Testis (tissue), 3 donors: ENCODE results near the gene SLC38A5. TPM values are rescaled to one million over a fixed set of nuclear protein-coding genes. Genes with fewer than 3 reads are reported as not detected.

Experiments
- DNase-seq: peaks from one replicate; pipeline ENCODE4 v3.0.0-alpha.2; 2019
- H3K27ac ChIP-seq, 2 donors: fragments of 200-600 bp; sonication (generic); one replicate each; pipeline ENCODE4 v1.5.1; 2019
- H3K27me3 ChIP-seq: fragments of 200-600 bp; sonication (generic); one replicate; pipeline ENCODE4 v1.5.1; 2019
- H3K36me3 ChIP-seq: fragments of 200-600 bp; sonication (generic); one replicate; pipeline ENCODE4 v1.5.1; 2017; ENCODE audit warnings: low read depth; ENCODE audit errors: missing control alignments
- H3K4me1 ChIP-seq: fragments of 200-600 bp; sonication (generic); one replicate; pipeline ENCODE4 v1.5.1; 2019
- H3K4me3 ChIP-seq, 2 donors: fragments of 200-600 bp; sonication (generic); one replicate each; pipeline ENCODE4 v1.5.1; 2017 to 2019
- H3K9me3 ChIP-seq: fragments of 200-600 bp; sonication (generic); one replicate; pipeline ENCODE4 v1.5.1; 2017
- CTCF ChIP-seq, 3 experiments: fragments of 450-650 bp in 2 of 3; fragments of 200-600 bp in 1 of 3; sonication (generic) in 1 of 3; IDR thresholded peaks; one replicate each; pipeline ENCODE4 v1.5.1; 2016 to 2019; ENCODE audit warnings: antibody characterized with exemption in 3 of 3, mild to moderate bottlenecking in 2 of 3, moderate library complexity in 1 of 3
- POLR2A ChIP-seq: fragments of 450-650 bp; IDR thresholded peaks from one replicate; pipeline ENCODE4 v1.6.1; 2017; ENCODE audit warnings: antibody characterized with exemption, mild to moderate bottlenecking, moderate library complexity
- WGBS, 2 donors: methylation state at CpG; one replicate each; pipeline ENCODE4 v1.1.5; 2018; 5-methylcytosine and 5-hydroxymethylcytosine counted together
- intact Hi-C: fragments of 100-400 bp; cut with DNase I; formaldehyde crosslinking; loops from one replicate; pipeline ENCODE4 v1.15.1; 2023; ENCODE audit warnings: low total_unique reads
- polyA plus RNA-seq: library from polyadenylated mRNA; stranded (reverse); fragments of 350-450 nt; fragmentation: Illumina TruSeq; extraction: RNeasy Lipid Tissue Mini Kit (QIAGEN cat#74804); gene quantifications from one replicate; pipeline ENCODE4 v1.2.3, GENCODE V29; 2014; ENCODE audit warnings: low read depth, low replicate concordance; ENCODE audit not compliant: insufficient read depth
- total RNA-seq, 2 donors: library from RNA; depleted of rRNA; stranded (reverse); fragments of >200 nt; gene quantifications; one replicate each; pipeline ENCODE4 v1.2.3, GENCODE V29; 2016

The SLC38A5 gene
- total and polyA plus RNA-seq, 3 donors from 2014 or later: 2.5 to 4.2 (median 3.5) TPM

- no peak overlapping the region for H3K27ac ChIP-seq
- no peaks in the 10 kb centered on the region for H3K4me1 ChIP-seq
- DNase-seq: no peak
- no peaks in the 10 kb centered on the region for H3K36me3 ChIP-seq
- H3K27me3 ChIP-seq: no peaks in the 10 kb centered on the region
- H3K4me3 ChIP-seq: no peak overlapping the region
- H3K9me3 ChIP-seq: no peaks in the 10 kb centered on the region
- 37 to 78% methylated on average over 5 of the region's 5 CpGs for WGBS, 2 donors
- intact Hi-C loops: no loop called here
- TF ChIP-seq CTCF (IDR thresholded peaks at IDR 0.05) (no peak), POLR2A (no peak)
Observed at GRCh38 chrX:48507246-48507645, 37.2 kb upstream of the SLC38A5 start.

- intact Hi-C loops: no loop called here
- 46 to 58% methylated on average over 5 of the region's 5 CpGs for whole genome bisulfite sequencing, 2 donors
Observed at GRCh38 chrX:48505481-48505880, 35.4 kb upstream of the SLC38A5 start.

GRCh38 chrX:48504261-48504660 lies 34.2 kb upstream of the SLC38A5 start:
- Histone ChIP-seq H3K36me3 (no peaks in the 10 kb centered on the region), H3K27ac (no peak overlapping the region), H3K27me3 (no peaks in the 10 kb centered on the region), H3K9me3 (no peaks in the 10 kb centered on the region), H3K4me1 (no peaks in the 10 kb centered on the region), H3K4me3 (no peak overlapping the region)
- DNase-seq: no peak
- intact Hi-C loops: no loop called here
- TF ChIP-seq POLR2A (no peak), CTCF (IDR thresholded peaks at IDR 0.05) (no peak)
- WGBS, 2 donors: 52 to 59% methylated on average over 3 to 7 of the region's 7 CpGs

More at GRCh38 chrX:48505481-48505880, 35.4 kb upstream of the SLC38A5 start:
- no peaks in the 10 kb centered on the region for H3K27me3 ChIP-seq
- no peaks in the 10 kb centered on the region for H3K36me3 ChIP-seq
- no peak for DNase-seq
- no peak overlapping the region for H3K27ac ChIP-seq
- TF ChIP-seq POLR2A (no peak), CTCF (IDR thresholded peaks at IDR 0.05) (no peak)
- no peak overlapping the region for H3K4me3 ChIP-seq
- no peaks in the 10 kb centered on the region for H3K9me3 ChIP-seq
- H3K4me1 ChIP-seq: no peaks in the 10 kb centered on the region

- intact Hi-C loops: no loop called here
- no peak for DNase-seq
- Histone ChIP-seq H3K36me3 (no peaks in the 10 kb centered on the region), H3K27me3 (no peaks in the 10 kb centered on the region), H3K27ac (no peak overlapping the region), H3K4me3 (no peak overlapping the region), H3K4me1 (no peaks in the 10 kb centered on the region), H3K9me3 (no peaks in the 10 kb centered on the region)
- TF ChIP-seq POLR2A (no peak), CTCF (IDR thresholded peaks at IDR 0.05) (no peak)
- 56 to 66% methylated on average over 4 to 6 of the region's 6 CpGs for whole genome bisulfite sequencing, 2 donors
Observed at GRCh38 chrX:48498374-48498809, 28.3 kb upstream of the SLC38A5 start.

GRCh38 chrX:48497871-48498270 lies 27.8 kb upstream of the SLC38A5 start:
- no peak for DNase-seq
- intact Hi-C loops: no loop called here
- Histone ChIP-seq H3K4me3 (no peak overlapping the region), H3K27me3 (no peaks in the 10 kb centered on the region), H3K27ac (no peak overlapping the region), H3K9me3 (no peaks in the 10 kb centered on the region), H3K4me1 (no peaks in the 10 kb centered on the region), H3K36me3 (no peaks in the 10 kb centered on the region)
- WGBS, 2 donors: 50 to 75% methylated on average over 1 to 5 of the region's 5 CpGs
- no peak for TF ChIP-seq POLR2A
- no peak for TF ChIP-seq CTCF (IDR thresholded peaks at IDR 0.05)
